GM18858 (cell line): ENCODE results near the gene BLOC1S4.
"Not testable (repeated sequence)": the region's sequence is repeated elsewhere in the genome, so short reads cannot be mapped to it uniquely, and the experiment has no call there.

Source experiments
- ATAC-seq: cut with Tn5 transposase; IDR thresholded peaks from one replicate; pipeline ENCODE4 v1.9.1; 2021; ENCODE audit not compliant: unreplicated experiment

BLOC1S4 gene

DNA sequence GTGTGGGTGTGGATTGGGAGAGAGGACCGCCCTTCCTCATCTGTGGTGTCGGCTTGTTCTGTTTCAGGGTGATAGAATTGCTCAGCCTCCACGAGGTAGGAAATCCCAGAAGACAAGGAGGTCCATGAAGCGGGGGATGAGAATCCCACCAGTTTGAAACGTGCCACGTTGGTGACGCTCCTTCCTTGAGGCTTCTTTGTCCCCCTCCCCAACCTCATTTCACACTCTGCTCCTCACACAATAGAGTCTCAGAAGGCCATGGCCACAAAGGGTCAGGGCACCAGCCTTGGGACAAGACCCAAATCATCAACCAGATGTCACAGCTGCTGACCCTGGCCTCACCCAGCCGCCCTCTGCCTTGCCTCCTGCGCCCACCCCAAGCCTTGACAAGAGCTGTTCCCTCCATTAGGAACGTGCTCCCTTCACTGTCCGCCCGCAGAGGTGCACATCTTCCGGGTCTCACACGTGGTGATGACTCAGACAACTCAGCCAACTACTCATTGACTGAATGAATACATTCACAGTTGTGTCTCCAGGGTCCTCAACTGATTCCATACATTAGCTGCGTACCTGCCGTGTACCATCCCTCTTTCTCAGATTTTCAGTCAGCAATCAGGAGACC is 18.3 kb downstream of the BLOC1S4 start:
- no peak for ATAC-seq

DNA sequence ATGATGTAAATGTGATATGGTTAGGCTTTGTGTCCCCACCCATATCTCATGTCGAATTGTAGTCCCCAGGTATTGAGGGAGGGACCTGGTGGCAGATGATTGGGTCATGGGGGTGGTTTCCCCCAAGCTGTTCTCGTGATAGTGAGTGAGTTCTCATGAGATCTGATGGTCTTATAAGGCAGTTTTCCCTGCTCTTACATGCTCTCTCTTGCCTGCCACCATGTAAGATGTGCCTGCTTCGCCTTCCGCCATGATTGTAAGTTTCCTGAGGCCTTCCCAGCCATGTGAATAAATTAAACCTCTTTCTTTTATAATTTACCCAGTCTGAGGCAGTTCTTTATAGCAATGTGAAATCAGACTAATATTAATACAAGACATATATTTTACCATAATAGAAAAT is 23.9 kb downstream of the BLOC1S4 start:
- no peak for ATAC-seq

DNA sequence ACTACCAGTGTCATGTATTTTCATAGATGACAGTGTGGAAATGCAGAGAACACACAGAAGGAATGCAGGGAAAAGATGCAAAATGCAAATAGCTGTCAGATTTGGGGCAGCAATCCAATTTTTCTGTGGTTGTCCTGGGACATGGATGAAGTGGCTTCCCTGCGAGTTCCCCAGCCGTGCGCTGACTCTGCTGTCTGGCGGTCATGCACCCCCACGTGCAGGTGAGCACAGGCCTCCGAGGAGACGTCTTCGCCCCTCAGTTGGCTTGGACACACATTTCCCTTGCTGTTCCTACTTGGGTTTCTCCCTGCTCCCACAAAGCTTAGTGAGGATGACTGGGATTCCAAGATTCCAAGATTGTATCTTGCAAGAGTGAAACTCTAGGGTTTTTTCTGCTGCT is 24.4 kb downstream of the BLOC1S4 start:
- ATAC-seq, result no peak

DNA sequence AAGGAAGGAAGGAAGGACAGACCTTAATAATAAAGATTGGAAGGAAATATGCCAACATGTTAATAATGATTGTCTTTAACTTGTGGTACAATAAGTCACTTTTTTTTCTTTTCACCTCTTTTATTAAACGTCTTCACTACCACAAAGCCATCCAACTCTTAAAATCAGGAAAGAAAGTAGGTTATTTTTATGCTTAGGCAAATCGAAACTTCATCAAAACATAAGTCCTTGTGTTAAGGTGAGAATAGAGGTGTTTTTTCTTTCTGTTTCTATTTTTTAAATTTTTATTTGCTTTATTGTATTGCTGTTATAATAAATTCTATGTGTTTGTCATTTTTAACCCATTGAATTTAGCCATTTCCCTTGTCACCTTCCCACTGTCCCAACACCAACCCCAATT is 26.5 kb downstream of the BLOC1S4 start:
- no peak for ATAC-seq

DNA sequence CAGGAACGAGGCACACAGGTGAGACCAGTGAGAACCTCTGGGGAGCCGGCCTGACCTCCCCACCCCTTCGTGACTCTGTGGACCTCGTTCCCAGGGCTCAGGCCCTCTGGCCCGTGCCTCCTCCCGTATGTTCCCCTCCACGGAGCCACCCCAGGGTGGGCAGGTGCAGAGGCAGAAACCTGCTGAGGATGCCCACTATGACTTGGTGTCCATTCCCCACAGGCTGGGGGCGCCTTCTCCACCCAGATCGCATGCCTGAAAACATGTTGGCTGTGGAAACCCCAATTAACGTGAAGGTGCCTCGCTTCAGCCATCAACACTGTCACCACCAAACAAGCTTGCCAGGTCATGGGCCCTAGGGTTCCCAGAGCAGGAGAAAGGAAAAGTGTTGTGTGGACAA is 27.0 kb downstream of the BLOC1S4 start:
- no peak for ATAC-seq

DNA sequence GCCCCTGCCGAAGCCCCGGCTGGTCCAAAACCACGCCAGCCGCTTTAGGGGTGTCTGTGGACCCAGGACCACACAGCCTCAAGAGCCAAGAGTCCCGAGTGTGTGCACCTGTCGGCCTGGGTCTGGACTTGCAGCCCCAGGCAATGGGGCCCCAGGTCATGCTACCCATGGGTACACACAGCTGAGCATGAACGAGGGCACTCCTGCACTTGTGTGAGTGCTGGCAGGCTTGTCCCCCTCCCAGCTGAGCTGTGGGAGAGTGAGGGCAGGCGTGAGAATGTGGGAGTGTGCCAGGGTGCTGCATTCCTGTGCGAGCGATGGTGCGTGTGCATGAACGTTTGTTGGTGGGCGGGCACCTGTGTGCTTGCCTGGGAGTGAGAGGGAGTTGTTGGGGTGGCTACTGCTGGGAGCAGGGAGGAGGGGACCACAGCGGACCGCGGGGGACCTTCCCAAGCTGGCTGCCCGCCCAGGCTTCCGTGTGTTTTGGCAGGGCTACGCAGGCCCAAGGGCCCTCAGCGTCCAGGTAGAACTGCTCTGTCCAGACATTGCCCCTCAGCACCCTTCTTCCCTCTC is 30.8 kb downstream of the BLOC1S4 start:
- no peak for ATAC-seq

DNA sequence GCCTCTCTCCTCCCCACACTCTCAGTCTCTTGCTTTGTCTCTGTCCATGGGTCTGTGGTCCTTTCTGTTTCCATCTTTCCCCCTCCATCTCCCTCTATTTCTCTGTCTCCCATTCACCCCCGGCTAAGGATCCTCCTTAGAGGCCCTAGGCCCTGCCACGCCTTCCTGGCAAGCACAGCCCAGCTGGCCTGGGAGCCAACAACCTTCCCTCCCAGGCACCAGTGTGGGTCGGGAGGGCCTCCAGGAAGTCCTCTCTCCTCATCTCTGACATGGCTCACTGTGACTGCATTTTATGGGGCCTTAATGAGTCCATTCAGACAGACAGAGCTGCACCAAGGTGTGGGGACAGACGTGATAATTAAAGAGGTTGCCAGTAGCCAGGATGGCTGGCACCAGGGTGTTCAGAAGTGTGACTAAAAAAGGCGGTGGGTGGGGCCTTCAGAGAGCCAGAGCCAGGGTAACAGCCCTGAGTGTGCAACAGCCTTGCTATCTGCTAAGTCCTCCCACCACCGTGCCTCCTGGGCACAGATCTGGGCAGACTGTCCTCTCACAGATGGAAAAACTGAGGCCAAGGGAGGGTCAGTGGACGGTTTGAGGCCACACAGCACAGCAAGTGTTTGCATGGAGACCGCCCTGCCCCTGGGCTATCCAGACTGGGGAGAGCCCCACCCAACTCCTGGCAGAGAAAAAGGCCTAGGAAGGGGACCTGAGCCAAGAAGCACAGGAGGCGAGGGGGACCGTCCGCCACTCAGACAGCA is 31.5 kb downstream of the BLOC1S4 start:
- ATAC-seq, result no peak

DNA sequence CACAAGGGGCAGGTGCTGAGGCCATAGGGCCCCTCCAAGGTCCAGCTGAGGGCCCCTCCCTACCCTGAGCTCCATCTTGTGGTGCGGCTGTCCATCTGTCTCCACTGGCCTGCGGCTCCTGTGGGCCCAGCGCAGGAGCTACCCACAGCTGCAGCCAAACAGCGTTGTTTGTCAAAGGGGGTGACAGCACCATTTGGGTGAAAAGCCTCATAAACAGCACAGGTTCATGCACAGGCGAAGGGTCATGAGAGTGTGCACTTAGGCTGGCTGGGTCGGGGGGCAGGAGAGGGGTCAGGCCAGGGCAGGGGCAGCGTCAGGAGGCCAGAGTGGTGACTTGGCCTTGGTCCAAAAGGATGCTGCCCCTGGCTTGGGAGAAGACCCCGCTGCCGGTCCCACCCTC is 32.3 kb downstream of the BLOC1S4 start:
- ATAC-seq, result no peak

DNA sequence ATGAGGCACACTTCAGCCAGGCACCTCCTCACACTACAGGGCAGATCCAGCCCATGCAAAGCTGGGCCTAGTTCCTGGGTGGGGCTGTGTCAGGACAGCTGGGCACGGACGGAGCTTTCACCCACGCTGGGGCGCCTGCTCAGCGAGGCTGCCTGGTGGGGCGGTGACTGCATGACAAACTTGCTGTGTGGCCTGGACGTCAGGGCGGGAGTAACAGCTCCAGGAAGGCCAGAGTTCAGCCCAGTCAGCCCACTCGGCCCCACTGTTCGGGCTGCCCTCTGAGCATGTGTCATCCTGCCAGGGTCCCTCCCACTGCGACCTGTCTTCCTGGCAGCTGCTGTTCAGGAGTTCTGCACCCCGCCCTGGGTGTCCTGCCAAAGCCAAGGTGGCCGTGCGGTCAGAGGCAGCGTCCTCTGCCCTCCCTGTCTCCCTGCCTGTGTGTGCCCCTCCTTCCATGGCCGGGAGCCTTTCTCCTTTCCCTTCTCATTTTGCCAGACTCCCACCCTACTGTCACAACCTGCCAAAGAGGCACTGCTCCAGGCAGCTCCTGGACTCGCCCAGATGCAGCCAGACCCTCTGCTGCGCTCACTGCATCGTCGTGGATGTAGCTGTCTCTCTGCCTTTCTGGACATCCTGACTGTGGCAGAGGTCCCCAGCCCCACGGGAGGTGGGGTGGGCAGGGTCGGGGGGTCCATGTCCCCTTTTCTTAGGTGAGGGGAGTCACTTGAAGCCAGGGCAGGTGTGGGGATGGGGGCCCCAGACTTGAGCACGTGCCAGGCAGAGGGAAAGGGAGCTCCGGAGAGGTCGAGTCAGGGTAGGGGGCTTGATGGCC is 33.6 kb downstream of the BLOC1S4 start:
- ATAC-seq, result no peak

DNA sequence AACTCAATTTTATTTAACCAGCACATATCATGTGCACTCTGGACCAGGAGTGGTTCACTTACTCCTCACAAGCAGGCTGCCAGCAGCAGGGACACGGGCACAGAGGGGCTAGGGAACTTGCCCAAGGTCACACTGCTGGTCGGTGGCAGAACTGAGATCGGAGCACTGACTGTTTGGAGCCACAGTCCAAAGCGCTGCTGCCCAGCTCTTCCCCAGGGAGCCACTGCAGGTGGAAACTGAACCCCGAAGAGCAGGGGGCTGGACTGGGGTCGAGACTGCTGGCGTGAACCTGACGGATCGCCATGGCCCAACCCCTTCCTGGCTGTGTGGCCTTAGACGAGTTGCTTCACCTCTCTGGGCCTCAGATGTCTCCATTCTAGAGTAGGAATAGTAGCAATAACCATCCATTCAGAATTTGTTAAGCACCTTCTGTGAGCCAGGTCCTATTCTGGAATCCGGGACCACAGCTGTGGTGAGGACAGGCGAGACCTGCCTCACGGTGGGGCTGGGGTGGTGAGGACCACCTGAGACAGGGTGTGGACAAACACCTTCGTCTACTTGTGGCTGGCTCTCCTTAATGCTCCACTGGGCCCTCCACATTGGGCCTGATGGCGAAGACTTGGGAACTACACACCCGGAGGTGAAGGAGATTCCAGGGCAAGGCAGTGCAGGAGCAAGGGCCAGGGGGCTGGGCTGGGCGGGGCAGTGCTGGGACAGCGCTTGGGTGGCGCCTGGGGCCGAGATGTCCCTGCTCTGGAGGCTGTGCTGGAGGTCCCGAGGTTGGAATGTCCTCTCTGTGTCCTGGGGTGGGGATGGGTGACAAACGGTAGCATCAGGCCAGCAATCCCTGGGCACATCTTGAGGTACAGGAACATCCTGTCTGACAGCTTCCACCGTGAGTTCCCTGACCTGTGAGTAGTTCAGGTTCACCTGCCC is 34.6 kb downstream of the BLOC1S4 start:
- ATAC-seq, result no peak

DNA sequence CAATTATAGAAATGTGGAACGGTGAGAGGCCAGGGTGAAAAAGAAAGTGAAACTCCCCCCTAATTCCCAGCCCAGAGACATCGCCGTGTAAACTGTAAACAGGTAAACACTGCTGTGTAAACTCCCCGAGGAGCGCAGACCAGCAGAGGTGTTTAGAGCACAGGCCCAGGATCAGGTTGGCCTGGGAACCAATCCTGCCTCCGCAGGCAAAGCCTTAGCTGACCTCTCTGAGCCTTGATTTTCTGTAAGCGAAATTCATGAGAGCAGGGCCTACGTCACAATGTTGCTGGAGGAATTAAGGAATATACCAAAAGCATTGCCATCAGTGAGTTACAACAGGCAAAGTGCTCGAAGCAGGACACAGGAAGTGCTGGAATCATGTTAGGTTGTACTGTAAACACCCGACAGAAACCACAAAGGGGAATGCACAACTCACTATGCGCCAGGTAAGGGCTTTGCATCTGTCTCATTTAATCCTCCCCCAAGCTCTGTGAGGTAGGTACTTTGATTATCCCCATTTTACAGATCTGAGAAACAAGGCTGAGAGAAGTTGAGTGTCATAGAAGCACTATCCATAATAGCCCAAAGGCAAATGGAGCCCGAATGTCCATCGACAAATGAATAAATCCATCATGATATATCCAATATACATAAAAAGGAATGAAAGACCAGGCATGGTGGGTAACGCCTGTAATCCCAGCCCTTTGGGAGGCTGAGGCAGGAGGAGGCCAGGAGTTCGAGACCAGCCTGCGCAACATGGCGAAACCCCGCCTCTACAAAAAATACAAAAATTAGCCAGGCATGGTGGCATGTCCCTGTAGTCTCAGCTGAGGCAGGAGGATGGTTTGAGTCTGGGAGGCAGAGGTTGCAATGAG is 35.9 kb downstream of the BLOC1S4 start:
- no peak for ATAC-seq

DNA sequence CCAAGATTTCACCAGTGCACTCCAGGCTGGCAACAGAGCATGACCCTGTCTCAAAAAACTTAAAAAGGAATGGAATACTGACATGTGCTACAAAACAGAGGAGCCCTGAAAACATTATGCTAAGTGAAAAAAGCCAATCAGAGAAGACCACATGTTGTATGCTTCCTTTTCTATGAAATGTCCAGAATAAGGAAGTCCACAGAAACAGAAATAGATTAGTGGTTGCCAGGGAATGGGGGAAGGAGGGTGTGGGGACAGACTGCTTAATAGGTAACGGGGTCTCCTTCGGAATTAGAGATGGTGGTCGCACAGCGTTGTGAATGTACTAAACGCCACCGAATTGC is 36.5 kb downstream of the BLOC1S4 start:
- ATAC-seq, result no peak

DNA sequence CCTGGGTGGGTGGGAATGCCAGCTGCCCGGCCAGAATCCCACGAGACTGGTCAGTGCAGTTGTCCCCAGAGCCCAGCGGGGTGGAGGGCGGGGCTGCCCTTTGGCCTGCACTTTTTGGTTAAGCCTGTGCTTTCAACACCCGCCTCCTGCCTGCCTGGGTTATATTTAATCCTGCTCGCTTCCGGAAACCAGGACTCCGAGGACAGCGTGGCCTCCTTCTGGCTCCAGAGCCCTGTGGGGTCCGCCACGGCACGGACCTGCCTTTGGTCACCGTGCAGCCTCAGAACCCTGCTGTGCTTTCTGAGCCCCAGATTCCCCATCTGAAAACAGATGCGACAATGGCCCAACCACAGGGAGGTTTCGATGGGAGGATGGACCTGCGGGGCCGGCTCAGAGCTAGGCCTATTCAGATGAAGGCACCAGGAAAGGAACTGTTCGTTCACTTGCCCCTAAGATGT is 37.2 kb downstream of the BLOC1S4 start:
- no peak for ATAC-seq

DNA sequence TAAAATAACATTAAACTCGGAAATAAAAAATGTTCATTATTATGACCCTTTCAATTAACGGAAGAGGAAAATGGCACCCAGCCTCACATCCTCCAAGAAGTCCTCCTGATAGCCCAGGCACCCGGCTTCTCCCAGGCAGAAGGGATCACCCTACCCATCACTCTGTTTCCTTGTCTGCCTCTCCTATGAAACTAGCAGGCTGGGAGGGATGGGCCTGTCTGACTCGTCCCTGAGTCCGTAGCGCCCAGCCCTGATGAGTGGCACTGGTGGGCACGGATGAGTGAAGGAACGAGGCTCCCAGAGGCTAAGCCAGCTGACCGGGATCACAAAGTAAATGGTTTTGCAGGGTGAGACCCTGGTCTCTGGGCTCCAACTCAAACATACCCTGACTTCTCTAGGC is 37.9 kb downstream of the BLOC1S4 start:
- ATAC-seq, result no peak

DNA sequence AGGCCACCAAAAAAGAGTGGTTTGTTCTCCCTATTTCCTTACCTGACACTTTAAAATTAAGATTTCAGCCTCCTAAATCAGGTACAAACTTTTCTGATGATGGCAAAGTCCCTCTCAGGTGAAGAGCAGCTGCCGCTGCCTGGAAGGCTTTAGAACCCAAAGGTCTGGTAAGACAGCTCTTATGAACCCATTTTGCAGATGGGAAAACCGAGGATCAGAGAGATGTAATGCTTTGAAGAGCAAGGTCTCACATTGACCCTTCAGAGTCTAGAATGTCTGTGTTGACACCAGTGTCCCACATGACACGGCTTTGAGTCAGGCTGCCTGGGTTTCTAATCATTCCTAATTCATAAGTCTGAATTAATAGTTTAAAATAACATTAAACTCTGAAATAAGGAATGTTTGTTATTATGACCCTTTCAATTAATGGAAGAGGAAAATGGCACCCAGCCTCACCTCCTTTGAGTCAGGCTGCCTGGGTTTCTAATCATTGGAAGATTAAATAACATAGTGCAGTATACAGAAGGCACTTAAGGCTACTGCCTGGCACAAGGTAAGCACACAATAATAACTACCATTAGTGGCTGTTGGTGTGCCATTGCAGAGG is 38.6 kb downstream of the BLOC1S4 start:
- ATAC-seq, result no peak

DNA sequence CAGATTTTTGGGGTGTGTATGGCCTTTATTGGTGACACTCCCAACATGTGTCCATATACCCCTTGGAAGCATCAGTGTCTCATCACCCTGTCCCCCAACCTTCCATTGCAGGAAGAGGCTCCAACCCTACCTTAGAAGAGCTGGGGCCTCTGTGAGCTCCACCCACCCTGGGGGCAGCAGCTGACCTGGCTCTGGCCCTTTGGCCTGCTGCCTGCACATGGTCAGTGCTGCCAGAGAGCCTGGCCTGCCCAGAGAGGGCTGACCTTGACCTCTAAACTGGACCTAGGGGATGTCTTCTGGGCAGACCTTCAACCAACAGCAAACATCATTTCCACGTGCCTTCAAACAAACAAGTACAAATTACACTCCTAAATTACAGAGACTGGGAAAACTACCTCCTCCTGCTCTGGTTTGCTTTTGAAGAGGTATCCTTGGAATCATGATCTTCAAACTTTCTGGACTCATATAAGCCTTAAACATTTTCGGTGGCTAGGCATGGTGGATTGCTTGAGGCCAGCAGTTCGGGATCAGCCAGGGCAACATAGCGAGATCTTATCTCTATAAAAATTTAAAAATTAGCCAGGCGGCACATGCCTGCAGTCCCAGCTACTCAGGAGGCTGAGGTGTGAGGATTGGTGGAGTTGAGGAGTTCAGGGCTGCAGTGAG is 39.2 kb downstream of the BLOC1S4 start:
- no peak for ATAC-seq

DNA sequence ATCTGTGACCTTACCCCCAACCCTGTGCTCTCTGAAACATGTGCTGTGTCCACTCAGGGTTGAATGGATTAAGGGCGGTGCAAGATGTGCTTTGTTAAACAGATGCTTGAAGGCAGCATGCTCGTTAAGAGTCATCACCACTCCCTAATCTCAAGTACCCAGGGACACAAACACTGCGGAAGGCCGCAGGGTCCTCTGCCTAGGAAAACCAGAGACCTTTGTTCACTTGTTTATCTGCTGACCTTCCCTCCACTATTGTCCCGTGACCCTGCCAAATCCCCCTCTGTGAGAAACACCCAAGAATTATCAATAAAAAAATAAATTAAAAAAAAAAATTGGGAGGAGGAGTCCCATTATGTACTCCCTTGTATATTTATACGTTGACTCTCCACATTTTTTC is 40.4 kb downstream of the BLOC1S4 start:
- ATAC-seq, result not testable (repeated sequence)

DNA sequence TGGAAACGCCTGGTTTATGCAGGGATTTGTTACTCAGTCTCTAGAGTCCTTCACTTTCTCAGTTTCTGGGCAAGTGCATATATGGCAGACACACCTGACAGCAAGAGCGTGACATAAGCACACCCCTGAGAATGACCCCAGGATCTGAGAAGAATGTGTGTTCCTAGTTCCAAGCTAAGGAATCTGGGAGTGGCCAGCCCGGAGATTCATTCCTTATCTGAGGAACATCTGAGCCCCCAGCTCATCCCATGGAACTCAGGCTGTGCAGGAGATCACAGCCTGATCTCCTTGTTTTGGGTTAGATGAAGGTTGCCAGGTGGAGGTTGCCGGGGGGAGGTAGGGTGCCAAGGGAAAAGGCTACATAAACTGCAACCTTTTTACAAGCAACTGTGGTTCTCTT is 42.8 kb downstream of the BLOC1S4 start:
- ATAC-seq, result no peak

DNA sequence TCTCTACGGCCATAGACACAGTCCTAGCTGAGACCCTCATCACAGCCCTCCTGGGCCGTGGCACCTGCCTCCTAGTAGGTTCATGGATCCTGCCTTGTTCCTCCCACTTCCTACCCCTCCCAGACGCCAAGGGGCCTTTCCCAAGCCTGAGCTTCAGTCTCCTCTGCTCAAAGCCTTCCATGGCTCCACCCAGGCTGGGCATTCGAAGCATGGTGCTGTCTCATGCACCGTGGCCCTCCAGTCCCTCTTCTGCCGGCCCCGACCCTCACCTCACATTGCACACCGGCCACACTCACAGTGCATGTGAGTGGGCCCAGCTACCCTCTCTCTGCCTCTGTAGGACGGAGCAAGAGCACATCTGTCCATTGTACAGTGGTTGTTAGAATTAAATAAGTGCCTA is 44.9 kb downstream of the BLOC1S4 start:
- no peak for ATAC-seq
